Smooth muscle cell (in vitro differentiated cells): ENCODE measurements around the gene VCP. TPM values are rescaled to one million over a fixed set of nuclear protein-coding genes. Genes with fewer than 3 reads are reported as not detected.

Experiments used
- DNase-seq: peaks from one replicate; lab custom pipeline; 2025; ENCODE audit not compliant: unreplicated experiment; lab: John Stamatoyannopoulos, UW
- H2AFZ ChIP-seq: fragments of 200-600 bp; sonication (generic); 2 replicates; pipeline ENCODE4 v1.6.0; 2016; ENCODE audit warnings: antibody characterized with exemption, low read depth, mild to moderate bottlenecking
- H3F3A ChIP-seq: fragments of 200-600 bp; sonication (generic); 2 replicates; pipeline ENCODE4 v1.6.0; 2017; ENCODE audit warnings: antibody characterized with exemption, low read depth
- H3K27ac ChIP-seq: fragments of 200-600 bp; sonication (generic); 2 replicates; pipeline ENCODE4 v1.5.1; 2016; ENCODE audit warnings: low read depth, mild to moderate bottlenecking
- H3K27me3 ChIP-seq: fragments of 200-600 bp; sonication (generic); 2 replicates; pipeline ENCODE4 v1.6.1; 2016; ENCODE audit warnings: low read depth, mild to moderate bottlenecking
- H3K36me3 ChIP-seq: fragments of 200-600 bp; sonication (generic); 2 replicates; pipeline ENCODE4 v1.5.1; 2016; ENCODE audit warnings: low read depth
- H3K4me1 ChIP-seq: fragments of 200-600 bp; sonication (generic); 2 replicates; pipeline ENCODE4 v1.5.1; 2016; ENCODE audit warnings: low read depth
- H3K4me2 ChIP-seq: fragments of 200-600 bp; sonication (generic); 2 replicates; pipeline ENCODE4 v1.6.0; 2016; ENCODE audit warnings: mild to moderate bottlenecking
- H3K4me3 ChIP-seq: fragments of 200-600 bp; sonication (generic); 2 replicates; pipeline ENCODE4 v1.5.1; 2016; ENCODE audit warnings: mild to moderate bottlenecking
- H3K79me2 ChIP-seq: fragments of 200-600 bp; sonication (generic); 2 replicates; pipeline ENCODE4 v1.6.0; 2016; ENCODE audit warnings: low read depth, mild to moderate bottlenecking
- H3K9ac ChIP-seq: fragments of 200-600 bp; sonication (generic); 2 replicates; pipeline ENCODE4 v1.6.0; 2016; ENCODE audit warnings: low read depth
- H3K9me3 ChIP-seq: fragments of 200-600 bp; sonication (generic); replicated peaks from 2 replicates; pipeline ENCODE4 v1.5.1; 2016; ENCODE audit warnings: low read depth
- H4K20me1 ChIP-seq: fragments of 200-600 bp; sonication (generic); 2 replicates; pipeline ENCODE4 v1.6.0; 2016; ENCODE audit warnings: low read depth
- WGBS: methylation state at CpG from one replicate; pipeline ENCODE4 v1.1.7; 2016; ENCODE audit warnings: low lambda C conversion rate; 5-methylcytosine and 5-hydroxymethylcytosine counted together
- polyA plus RNA-seq: library from polyadenylated mRNA; unstranded; fragments of >200 nt; fragmentation: Nextera tagmentation; extraction: Ambion mirVana; gene quantifications from 2 replicates; pipeline ENCODE4 v1.2.1, GENCODE V29; 2016
- total RNA-seq: library from RNA; depleted of rRNA; stranded (reverse); fragments of >200 nt; gene quantifications from 2 replicates; pipeline ENCODE4 v1.2.3, GENCODE V29; 2014
- TF ChIP-seq, protein P1 (sequence below): fragments of 200-600 bp; sonication (generic); IDR thresholded peaks from 2 replicates; pipeline ENCODE4 v1.5.1; 2017; ENCODE audit warnings: borderline replicate concordance, mild to moderate bottlenecking, antibody characterized with exemption; ENCODE audit not compliant: insufficient read depth, poor library complexity, severe bottlenecking

The VCP gene
- 207 and 234 TPM in 2 replicates for total RNA-seq
- 302 and 314 TPM in 2 replicates for polyA plus RNA-seq

DNA sequence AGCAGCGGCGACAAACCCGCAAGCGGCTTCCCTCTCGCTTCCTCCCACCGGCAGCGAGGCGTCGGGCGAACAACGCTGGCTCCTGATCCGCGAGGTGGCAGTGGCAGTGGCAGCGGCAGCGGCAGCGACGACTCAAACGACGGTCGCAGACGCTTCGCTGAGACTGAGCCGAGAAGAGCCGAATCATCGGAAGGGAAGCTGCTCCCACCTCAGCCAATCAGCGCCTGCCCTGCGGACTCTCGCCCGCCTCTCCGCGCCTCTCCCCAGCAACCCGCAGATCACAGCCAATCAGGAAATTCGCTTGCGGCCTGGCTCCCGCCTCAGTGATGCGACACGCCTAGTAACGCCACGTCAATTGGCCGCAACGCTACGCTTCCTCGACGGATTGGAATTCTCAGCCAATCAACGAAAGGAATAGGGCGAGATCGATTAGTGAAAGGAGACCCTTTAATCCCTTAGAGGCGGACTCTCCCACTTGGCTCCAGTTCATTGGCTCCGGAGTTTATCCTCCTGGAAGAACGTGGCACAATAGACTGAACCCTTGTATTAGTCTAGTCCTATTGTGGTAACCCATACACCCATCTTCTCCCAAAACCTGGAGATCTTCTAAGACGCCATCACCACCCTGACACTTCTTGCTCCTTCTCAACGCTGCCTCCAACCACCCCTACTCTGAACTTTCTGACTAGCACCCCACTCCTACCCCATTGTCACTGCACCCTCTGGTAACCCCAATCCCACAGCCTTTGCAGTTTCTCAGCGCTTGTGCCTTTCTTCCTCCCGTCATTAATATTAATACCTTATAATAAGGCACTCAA is at the start of gene VCP:
Gene VCP, minus strand, starts transcription at position 165 of the 818 bp plus-strand sequence. CDS start 272 bp downstream, outside the sequence.
- Histone ChIP-seq H3K4me3 (peak within 1 kb of the TSS; percentile 100), H3K27ac (peak within 1 kb of the TSS; percentile 100), H3K36me3 (no peaks in the 10 kb centered on the region), H3K79me2 (peaks cover 54% of the 10 kb centered on the region), H3K4me1 (peaks cover 22% of the 10 kb centered on the region), H3K9me3 (no peaks in the 10 kb centered on the region), H3K4me2 (peak within 1 kb of the TSS; percentile 94), H3K9ac (peak within 1 kb of the TSS; percentile 100), H3K27me3 (peaks cover 4% of the 10 kb centered on the region), H4K20me1 (peaks cover 47% of the 10 kb centered on the region), H3F3A (peaks cover 6% of the 10 kb centered on the region), H2AFZ (peak within 1 kb of the TSS; percentile 70)
- DNase-seq, result peak; percentile 81
- TF ChIP-seq, protein P1, sequence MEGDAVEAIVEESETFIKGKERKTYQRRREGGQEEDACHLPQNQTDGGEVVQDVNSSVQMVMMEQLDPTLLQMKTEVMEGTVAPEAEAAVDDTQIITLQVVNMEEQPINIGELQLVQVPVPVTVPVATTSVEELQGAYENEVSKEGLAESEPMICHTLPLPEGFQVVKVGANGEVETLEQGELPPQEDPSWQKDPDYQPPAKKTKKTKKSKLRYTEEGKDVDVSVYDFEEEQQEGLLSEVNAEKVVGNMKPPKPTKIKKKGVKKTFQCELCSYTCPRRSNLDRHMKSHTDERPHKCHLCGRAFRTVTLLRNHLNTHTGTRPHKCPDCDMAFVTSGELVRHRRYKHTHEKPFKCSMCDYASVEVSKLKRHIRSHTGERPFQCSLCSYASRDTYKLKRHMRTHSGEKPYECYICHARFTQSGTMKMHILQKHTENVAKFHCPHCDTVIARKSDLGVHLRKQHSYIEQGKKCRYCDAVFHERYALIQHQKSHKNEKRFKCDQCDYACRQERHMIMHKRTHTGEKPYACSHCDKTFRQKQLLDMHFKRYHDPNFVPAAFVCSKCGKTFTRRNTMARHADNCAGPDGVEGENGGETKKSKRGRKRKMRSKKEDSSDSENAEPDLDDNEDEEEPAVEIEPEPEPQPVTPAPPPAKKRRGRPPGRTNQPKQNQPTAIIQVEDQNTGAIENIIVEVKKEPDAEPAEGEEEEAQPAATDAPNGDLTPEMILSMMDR, result no peak
- 5% methylated on average over 54 of the region's 54 CpGs for WGBS

DNA sequence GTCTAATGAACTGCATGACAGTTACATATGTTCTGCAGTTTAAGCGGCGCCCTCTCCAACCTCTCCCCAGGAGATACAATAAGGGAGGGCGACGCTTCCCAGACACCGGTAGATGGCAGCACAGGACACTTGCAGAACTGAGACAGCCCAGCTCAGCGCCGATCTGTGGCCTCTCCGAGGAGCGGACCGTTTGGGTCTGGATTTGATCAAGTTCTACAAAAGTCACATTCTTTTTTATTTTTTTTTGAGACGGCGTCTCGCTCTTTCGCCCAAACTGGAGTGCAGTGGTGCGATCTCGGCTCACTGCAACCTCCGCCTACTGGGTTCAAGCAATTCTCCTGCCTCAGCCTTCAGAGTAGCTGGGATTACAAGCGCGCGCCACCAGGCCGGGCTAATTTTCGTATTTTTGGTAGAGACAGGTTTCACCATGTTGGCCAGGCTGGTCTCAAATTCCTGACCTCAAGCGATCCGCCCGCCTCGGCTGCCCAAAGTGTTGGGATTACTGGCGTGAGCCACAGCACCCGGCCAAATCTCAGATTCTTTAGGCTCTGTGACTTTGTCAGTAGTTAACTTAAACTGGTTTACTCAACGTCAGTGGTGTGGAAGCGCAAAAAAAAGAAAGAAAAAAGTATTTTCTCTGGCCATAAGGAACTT is 44.6 kb upstream of the VCP start:
- H3K36me3 ChIP-seq, result no peaks in the 10 kb centered on the region
- H3K27ac ChIP-seq, result peak overlapping the region; percentile 36
- H3K4me1 ChIP-seq, result peaks cover 21% of the 10 kb centered on the region
- peaks cover 15% of the 10 kb centered on the region for H3K79me2 ChIP-seq
- WGBS, result 6% methylated on average over 30 of the region's 30 CpGs
- H3K4me2 ChIP-seq, result peak overlapping the region; percentile 93
- no peaks in the 10 kb centered on the region for H3K27me3 ChIP-seq
- no peaks in the 10 kb centered on the region for H3K9me3 ChIP-seq
- peak overlapping the region; percentile 95 for H2AFZ ChIP-seq
- H3K9ac ChIP-seq, result peak overlapping the region; percentile 17
- H4K20me1 ChIP-seq, result peaks cover 12% of the 10 kb centered on the region
- TF ChIP-seq, protein P1, result peak; percentile 88
- peak overlapping the region; percentile 69 for H3K4me3 ChIP-seq
- peak; percentile 63 for DNase-seq
- H3F3A ChIP-seq, result peaks cover 13% of the 10 kb centered on the region

DNA sequence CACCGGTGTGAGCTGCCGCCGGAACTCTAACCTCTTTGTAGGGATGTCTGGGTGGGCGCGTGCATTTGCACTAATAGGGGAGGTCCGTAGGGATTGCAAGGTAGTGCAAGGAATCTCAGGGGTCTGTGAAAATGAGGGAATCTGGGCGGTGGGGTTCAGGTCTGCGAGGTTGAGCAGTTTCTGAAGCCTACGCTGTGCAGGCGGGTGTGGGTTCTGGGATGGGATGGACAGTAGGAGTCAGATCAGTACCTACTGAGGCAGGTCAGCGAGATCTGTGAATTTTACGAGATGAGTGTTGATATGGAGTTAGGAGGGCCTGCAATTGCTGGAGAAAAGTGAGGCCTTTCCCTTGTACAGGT is 44.1 kb upstream of the VCP start:
- 4% methylated on average over 12 of the region's 12 CpGs for WGBS
- TF ChIP-seq, protein P1, result no peak
- peak overlapping the region; percentile 90 for H2AFZ ChIP-seq
- no peaks in the 10 kb centered on the region for H3K36me3 ChIP-seq
- peaks cover 12% of the 10 kb centered on the region for H4K20me1 ChIP-seq
- peak overlapping the region; percentile 93 for H3K27ac ChIP-seq
- H3K9ac ChIP-seq, result no peak overlapping the region
- H3K79me2 ChIP-seq, result peaks cover 15% of the 10 kb centered on the region
- H3K4me1 ChIP-seq, result peaks cover 24% of the 10 kb centered on the region
- no peak for DNase-seq
- no peaks in the 10 kb centered on the region for H3K27me3 ChIP-seq
- peak overlapping the region; percentile 93 for H3K4me2 ChIP-seq
- H3K9me3 ChIP-seq, result no peaks in the 10 kb centered on the region
- H3F3A ChIP-seq, result peaks cover 13% of the 10 kb centered on the region
- peak overlapping the region; percentile 69 for H3K4me3 ChIP-seq
